ENCODE results near the gene MAGI1. TPM values are rescaled to one million over a fixed set of nuclear protein-coding genes. Genes with fewer than 3 reads are reported as not detected.

Gene MAGI1
- total and polyA plus RNA-seq, 2 experiments from 2014 or later = 33.9 to 87.0 TPM

DNA sequence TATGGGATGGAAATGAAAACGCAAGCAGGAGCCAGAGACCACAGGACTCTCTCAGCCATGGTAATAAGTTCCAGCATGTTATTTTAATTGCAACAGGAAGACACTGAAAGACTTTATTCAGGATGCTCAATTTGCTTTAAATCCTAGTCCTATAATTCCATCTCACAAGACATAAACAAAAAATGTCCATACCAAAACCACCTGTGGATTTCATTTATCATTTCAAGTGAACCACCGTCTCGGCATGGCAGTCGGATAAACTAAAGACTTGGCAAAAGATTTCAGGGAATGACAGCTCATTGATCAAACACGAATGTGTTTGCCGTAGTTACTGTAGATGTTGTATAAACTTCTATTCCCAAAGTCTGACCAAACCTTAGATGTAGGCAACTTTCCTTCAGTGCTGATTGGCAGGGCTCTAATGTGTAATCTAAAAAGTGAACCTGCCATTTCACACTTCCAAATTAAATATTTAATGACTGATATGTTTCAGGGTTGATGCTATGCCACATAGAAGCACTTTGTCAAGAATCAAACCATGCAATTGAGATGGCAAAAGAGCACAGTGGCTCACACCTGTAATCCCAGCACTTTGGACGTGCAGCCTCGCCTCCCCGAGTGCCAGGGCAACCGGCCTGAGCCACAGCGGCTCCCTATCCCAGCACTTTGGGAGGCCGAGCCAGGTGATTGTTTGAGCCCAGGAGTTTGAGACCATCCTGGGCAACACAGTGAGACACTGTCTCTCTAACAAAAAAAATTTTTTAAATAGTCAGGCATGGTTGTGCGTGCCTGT is 331.7 kb downstream of the MAGI1 start:
- H3K4me3 ChIP-seq = no peak overlapping the region
- H3K27me3 ChIP-seq = no peaks in the 10 kb centered on the region
- no peaks in the 10 kb centered on the region for H3K36me3 ChIP-seq
- TF ChIP-seq, protein P1, sequence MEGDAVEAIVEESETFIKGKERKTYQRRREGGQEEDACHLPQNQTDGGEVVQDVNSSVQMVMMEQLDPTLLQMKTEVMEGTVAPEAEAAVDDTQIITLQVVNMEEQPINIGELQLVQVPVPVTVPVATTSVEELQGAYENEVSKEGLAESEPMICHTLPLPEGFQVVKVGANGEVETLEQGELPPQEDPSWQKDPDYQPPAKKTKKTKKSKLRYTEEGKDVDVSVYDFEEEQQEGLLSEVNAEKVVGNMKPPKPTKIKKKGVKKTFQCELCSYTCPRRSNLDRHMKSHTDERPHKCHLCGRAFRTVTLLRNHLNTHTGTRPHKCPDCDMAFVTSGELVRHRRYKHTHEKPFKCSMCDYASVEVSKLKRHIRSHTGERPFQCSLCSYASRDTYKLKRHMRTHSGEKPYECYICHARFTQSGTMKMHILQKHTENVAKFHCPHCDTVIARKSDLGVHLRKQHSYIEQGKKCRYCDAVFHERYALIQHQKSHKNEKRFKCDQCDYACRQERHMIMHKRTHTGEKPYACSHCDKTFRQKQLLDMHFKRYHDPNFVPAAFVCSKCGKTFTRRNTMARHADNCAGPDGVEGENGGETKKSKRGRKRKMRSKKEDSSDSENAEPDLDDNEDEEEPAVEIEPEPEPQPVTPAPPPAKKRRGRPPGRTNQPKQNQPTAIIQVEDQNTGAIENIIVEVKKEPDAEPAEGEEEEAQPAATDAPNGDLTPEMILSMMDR (IDR thresholded peaks at IDR 0.05; ENCODE audit: low read depth, low read length) = no peak
- H3K9me3 ChIP-seq (ENCODE audit: low read depth) = no peaks in the 10 kb centered on the region
- no peak overlapping the region for H3K27ac ChIP-seq
- no peak for DNase-seq (ENCODE audit: low read depth in 1 of 2, low spot score in 1 of 2)
- H3K4me1 ChIP-seq (ENCODE audit: low read depth) = no peaks in the 10 kb centered on the region

DNA sequence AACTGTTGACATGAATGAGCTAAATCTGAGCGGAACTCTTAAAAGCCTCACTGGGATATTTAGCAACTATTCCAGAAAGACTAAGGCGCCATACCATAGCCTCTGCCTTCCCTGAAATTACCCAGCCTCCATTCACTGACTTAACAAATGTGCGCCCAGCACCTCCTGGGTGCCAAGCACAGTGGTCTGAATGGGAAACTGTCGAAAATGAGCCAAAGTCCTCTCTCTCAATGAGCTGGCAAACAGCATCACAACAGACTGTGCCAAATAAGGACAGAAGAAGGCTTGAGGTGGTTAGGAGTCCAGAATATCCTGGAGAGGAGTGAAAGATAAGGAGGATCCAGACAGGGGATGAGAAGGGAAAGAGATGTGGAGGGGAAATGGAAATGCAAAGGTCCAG is 332.4 kb downstream of the MAGI1 start:
- DNase-seq (ENCODE audit: low read depth in 1 of 2, low spot score in 1 of 2) = no peak
- Histone ChIP-seq H3K4me3 (no peak overlapping the region), H3K9me3 (ENCODE audit: low read depth) (no peaks in the 10 kb centered on the region), H3K36me3 (no peaks in the 10 kb centered on the region), H3K27ac (no peak overlapping the region), H3K27me3 (no peaks in the 10 kb centered on the region), H3K4me1 (ENCODE audit: low read depth) (no peaks in the 10 kb centered on the region)
- TF ChIP-seq, protein P1 (IDR thresholded peaks at IDR 0.05; ENCODE audit: low read depth, low read length) = no peak

DNA sequence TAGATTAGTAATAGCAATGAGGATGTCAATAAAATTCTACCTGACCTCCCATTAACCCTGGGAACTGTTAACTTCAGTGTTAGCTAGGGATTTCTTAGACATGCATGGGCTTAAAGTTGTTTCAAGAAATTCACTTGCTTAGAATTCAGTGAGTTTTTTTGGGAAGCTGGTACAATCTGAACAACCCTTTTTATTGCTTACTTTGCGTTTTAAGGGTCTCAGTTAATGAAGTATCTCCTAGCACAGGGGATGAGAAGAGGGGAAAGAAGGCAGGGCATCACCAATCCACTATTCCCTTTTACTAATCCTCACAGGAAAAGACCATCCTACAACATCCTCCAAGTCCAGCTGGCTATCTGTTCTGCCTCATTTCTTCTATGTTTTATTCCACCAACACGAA is 334.9 kb downstream of the MAGI1 start:
- no peak for DNase-seq (ENCODE audit: low read depth in 1 of 2, low spot score in 1 of 2)
- Histone ChIP-seq H3K4me3 (no peak overlapping the region), H3K27me3 (no peaks in the 10 kb centered on the region), H3K27ac (no peak overlapping the region), H3K36me3 (no peaks in the 10 kb centered on the region), H3K4me1 (ENCODE audit: low read depth) (no peaks in the 10 kb centered on the region), H3K9me3 (ENCODE audit: low read depth) (no peaks in the 10 kb centered on the region)
- TF ChIP-seq, protein P1 (IDR thresholded peaks at IDR 0.05; ENCODE audit: low read depth, low read length) = no peak

DNA sequence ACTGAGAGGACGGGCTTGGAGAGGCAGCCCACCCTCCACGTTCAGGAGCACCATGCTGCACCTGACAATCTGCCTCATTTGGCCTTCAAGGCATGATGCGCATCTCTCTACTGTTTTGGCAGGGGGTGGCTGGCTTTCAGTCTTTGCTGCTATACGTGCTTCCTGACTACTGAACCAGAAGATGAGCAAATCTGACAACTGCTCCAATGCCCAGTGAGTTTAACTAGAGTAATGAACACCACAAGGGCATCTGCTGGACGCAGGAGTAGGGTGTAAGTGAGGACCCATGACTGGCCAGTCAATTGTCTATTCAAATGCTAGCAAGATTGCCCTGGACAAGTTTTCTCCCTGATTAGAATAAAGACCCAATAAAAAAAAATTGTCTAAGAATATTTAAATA is 335.7 kb downstream of the MAGI1 start:
- no peak for DNase-seq (ENCODE audit: low read depth in 1 of 2, low spot score in 1 of 2)
- no peaks in the 10 kb centered on the region for H3K4me1 ChIP-seq (ENCODE audit: low read depth)
- no peaks in the 10 kb centered on the region for H3K36me3 ChIP-seq
- TF ChIP-seq, protein P1 (IDR thresholded peaks at IDR 0.05; ENCODE audit: low read depth, low read length) = no peak
- H3K9me3 ChIP-seq (ENCODE audit: low read depth) = no peaks in the 10 kb centered on the region
- no peaks in the 10 kb centered on the region for H3K27me3 ChIP-seq
- H3K27ac ChIP-seq = no peak overlapping the region
- no peak overlapping the region for H3K4me3 ChIP-seq

DNA sequence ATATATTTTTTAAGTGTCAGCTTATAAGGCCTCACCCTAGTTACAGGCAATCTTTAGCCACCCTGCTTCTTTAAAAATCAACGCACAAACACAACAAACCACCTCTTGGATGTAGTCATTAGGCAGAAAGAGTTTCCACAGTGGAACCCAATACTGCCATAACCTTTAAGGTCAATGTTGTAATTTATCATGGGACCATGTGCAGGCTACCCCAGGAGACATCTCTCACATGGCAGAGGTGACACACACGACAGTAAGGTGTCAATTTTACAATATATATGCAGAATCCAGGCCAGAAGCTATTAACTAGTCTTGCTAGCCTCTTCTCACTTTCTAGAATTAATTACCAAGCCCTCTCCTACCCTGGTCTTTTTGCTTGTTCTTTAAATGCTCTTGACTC is 336.5 kb downstream of the MAGI1 start:
- no peak for DNase-seq (ENCODE audit: low read depth in 1 of 2, low spot score in 1 of 2)
- no peak overlapping the region for H3K27ac ChIP-seq
- TF ChIP-seq, protein P1 (IDR thresholded peaks at IDR 0.05; ENCODE audit: low read depth, low read length) = no peak

More for the DNA sequence above, 336.5 kb downstream of the MAGI1 start:
- Histone ChIP-seq H3K9me3 (ENCODE audit: low read depth) (no peaks in the 10 kb centered on the region), H3K27me3 (no peaks in the 10 kb centered on the region), H3K36me3 (no peaks in the 10 kb centered on the region), H3K4me1 (ENCODE audit: low read depth) (no peaks in the 10 kb centered on the region), H3K4me3 (no peak overlapping the region)
